ENCODE data around the gene SZT2.
"Not testable (repeated sequence)": the region's sequence is repeated elsewhere in the genome, so short reads cannot be mapped to it uniquely, and the experiment has no call there.

SZT2 gene

DNA sequence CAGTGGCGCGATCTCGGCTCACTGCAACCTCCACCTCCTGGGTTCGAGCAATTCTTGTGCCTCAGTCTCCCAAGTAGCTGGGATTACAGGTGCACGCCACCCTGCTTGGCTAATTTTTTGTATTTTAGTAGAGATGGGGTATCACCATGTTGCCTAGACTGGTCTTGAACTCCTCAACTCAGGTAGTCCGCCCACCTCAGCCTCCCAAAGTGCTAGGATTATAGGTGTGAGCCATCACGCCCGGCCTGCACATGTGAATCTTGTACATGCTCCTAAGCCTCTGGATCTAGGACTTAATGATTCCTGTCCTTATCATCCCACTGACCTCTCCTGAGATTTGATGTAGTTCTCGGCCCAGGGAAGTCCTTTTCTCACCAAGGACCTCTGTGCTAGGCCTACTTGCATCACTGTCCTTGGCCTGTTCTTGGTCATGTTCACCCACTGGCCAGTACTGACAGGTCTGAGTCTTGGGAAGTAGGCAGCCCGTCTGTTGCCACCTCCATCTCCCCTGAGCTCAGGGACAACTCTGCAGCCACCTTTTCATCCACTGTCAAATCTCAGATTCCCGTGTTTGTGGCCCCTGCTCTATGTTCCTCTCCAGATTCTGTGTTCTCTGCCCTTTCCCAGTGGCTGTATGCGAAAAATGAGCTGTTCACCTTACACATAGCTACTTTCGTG, 54.6 kb downstream of the SZT2 start:
- no peak for DNase-seq

DNA sequence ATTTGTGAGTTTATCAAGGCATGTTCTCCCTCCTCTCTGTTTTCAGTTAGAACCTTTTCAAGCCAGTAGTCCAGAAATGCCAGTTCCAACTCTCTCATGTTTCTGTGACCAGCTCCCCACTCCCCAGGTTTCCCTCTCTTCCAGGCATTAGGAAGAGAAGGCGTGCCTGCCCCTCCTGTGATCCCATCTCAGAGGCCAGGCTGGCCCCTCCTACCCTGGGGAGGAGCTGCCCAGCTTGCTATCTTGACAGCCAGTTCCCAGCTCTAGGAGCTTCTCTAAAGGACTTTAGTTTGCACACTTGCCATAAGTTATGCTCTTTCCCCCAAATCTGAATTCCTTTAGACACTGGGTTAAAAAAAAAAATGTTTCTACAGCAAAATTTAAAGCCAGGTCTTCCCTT, 55.1 kb downstream of the SZT2 start:
- no peak for DNase-seq

DNA sequence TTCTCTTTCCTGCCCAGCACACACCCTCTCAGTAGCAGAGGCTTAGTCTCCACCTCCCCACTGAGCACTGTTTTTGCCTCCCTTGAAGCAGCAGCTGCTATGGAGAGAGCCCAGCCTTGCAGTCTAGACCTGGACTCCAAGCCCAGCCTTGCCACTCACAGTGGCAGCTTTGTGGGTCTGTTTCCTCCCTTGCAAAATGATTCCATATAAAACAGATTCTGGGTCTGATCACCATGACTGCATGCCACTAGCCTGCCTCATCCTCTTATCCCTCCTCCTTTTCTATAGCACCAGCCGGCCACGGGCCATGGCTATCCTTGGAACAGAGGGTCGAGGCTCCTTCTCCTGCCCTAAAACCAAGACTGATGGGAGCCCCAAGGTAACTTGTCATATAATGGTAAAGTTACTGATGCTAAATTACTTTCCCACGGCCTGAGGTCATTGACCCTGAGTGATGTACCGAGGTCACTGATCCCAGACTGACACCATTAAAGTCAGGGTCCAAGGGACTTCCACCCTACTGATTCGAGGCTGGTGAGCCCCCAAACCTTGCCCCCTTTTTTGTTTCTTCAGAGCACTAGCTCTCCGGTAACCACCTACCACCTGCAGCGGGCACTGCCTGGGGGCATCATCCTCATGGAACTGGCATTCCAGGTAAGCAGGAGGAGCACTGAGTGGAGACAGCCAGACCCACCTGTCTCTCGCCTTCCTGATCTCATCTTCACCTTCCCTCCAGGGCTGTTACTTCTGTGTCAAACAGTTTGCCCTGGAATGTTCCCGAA, 56.1 kb downstream of the SZT2 start:
- DNase-seq = no peak

DNA sequence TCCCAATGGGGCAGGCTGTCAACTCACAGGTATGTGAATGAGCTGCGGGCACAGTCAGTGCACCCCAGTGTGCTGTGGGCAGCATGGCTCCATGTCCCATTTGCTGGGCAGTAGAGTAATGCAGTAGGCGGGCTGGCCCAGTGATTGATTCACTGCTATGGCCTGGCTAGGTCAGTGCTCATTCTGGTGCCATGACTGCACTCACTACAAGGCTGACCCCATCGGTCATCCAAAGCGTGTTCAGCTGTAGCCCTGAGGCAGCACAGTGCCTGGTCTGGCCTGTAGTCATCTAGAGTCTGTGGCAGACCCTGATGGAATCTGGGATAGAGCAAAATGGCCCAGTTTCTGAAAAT, 56.7 kb downstream of the SZT2 start:
- DNase-seq = no peak

DNA sequence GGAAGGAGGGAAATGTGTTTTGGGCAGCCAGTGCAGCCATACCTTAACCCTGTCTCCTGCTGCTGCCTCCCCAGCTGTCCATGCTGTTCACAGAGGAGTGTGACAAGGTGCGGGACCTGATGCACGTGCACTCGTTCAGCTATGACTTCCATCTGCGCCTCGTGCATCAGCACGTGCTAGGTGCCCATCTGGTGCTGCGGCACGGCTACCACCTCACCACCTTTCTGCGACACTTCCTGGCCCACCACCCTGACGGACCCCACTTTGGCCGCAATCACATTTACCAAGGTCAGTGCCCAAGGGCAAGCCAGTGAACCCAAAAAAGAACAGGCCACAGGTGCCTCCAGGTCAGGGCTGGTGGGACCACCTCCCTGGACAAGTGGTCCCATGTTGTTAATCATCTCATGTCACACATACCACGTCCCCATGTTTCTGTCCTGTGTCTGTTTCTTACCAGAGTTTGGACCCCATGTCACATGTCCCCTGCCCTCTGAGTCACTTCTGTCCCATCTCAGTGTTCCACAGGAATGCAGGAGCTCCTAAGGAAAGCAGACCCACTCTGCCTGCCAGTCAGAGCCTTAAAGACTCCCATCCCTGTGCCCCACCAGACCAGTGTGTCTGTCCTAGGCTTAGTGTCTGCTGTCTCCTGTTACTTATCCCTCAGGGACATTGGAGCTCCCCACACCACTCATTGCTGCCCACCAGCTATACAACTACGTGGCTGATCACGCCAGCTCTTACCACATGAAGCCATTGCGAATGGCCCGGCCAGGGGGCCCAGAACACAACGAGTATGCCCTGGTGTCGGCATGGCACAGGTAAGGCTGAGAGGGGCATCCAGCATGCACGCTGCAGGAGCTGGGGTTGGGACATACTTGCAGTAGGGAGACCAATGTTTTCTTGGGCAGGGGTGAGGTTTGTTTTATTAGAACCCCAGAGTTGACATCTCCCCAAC, 57.5 kb downstream of the SZT2 start:
- no peak for DNase-seq

DNA sequence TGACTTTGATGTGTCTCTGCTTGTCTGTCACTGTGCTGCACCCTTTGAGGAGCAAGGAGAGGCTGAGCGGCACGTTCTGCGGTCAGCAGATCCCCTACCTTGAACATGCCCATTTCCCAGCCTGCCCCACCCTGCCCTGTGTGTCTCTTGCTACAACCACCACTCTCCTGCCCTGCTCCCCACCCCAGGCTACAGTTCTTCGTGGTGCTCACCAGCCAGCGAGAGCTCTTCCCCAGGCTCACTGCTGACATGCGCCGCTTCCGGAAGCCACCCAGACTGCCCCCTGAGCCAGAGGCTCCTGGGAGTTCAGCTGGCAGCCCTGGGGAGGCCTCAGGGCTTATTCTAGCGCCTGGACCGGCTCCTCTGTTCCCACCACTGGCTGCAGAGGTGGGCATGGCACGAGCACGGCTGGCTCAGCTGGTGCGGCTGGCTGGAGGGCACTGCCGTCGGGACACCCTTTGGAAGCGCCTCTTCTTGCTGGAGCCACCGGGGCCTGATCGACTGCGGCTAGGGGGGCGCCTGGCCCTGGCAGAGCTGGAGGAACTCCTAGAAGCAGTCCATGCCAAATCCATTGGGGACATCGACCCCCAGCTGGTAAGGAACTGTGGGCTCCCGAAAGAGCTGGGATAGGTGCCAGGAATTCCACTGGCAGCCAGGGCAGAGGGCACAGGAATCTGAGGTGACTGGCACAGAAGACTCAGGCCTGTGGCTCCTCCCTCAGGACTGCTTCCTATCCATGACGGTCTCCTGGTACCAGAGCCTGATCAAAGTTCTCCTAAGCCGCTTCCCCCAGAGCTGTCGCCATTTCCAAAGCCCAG, 58.4 kb downstream of the SZT2 start:
- DNase-seq = no peak

DNA sequence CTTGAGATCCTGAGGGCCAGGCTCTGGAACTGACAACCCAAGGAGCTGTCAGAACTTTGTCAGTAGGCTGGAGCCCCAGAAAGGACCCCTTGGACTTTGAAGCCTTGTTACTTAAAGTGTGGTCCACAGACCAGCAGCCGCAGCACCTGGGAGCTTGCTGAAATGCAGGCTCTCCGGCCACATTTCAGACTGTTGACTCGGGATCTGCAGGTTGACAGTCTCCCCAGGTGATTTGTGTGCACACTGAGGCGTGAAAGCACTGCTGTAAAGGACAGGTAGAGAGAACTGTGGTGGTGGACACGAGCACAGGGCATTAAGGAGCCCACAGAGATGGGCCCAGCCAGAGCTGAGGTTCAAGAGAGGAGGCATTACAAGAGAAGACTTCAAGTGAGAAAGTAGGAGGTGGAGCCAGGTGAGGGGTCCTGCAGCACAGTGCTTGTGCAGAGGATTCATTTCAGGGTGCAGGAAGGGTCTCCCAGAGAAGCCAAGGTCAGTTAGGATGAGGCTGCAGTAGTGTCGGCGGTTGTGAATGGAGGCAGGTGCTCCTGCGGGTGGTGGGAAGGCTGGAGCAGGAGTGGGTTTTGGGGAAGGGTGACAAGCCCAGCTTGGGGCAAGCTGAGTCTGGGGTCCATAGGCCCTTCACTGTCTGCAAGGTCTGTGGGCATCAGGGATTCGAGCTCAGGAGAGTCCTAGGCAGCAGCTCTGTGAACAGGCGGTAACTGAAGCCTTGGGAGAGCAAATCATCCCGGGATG, 59.4 kb downstream of the SZT2 start:
- DNase-seq = no peak

DNA sequence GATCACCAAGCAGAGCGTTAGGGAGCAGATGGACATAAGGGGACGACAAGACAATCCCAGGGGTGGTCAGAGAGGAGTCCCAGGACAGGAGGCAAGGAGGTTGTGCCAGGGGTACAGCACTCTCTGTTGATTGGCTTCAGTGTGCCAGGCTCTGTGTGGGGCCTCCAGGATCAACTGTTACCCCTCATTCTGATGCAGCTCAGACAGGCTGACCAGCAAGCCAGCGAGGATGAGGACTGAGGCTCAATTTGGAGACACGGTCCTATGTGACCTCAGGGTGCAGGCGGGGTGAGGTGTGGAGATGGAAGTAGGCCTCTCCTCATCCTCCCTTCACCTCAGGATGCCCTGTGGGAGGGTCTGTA, 60.0 kb downstream of the SZT2 start:
- no peak for DNase-seq

DNA sequence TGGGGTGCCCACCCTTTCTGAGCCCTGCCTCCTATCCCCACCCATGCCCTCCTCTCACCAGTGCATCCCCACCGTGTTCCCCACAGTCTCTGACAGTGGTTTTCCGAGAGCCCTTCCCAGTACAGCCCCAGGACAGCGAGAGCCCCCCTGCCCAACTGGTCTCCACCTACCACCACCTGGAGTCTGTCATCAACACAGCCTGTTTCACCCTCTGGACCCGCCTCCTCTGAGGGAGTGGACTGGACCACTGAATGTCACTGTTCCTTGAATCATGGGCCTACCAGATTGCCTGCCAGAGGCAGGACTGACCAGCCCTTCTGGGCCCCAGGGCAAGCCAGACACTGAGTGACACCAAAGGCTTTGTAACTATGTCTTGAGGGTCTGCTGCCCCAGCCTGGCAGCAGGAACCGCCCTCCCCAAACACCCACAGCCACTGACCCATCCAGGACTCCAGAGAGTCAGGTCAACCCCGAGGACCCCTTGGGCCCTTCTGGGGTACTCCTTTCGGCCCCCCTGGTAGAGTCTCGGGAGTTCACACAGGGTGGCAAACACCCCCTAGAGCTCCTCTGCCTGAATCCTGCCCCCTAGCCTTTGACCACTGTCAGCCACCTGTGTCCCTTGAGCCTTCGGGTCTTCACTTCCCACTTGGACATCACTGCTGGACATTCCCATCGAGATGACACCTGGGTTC, 60.7 kb downstream of the SZT2 start:
- DNase-seq = no peak

DNA sequence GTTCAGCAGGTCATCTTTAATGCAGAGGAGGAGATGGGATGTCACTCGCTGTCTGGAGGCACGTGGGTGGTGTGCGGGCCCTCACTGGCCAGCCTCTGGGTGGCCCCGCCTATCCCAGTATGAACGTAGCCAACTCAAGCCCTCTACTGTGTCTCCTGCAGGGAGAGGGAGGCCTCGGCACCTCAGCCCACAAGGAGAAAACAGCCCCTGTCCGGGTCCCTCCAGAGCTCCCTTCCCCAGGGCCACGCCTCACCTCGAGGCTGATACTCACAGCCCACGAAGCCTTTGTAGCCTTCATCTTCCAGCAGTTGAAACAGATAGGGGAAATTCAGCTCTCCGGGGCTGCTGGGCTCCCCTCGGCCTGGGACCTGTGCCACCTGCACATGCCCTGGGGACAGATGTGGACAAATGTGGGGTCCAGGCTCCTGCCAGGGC, 61.5 kb downstream of the SZT2 start:
- no peak for DNase-seq

DNA sequence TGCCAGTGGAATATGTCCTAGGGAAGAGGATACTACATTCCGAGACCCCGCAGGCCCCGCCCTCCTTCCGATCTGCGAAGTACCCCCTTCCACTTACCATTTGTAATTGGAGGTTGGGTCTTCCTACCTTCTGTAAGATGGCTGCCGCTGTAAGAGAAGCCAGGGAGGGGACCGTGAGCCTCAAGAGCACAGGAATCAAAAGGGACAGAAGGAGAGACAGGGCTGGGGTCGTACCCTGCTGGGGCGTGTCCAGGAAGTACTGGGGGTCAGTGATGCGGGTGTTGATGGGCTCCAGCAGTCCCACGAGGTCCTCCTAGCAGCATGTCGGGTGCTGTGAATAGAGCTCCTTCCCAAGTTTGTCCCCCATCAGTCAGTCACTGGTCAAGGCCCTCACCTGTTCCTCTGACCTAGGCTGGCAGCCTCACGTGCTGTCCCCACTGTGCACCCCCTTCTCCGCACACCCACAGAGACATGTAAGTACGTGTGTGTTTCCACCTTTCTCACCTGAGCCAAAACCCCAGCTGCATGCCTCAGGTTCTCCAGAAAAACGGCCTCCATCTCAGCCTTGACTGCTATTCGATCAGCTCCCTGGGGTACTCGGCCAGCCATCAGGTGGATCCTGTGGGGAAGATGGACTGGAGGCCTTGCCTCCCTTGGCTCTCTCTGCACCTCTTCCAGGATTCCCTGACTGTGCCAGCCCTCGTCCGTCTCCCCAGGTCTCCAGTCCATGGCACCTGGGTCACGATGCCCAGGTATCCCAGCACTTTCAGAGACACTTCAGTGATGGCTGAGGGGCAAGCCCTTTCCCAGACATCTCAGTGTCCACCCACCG, 62.2 kb downstream of the SZT2 start:
- no peak for DNase-seq

DNA sequence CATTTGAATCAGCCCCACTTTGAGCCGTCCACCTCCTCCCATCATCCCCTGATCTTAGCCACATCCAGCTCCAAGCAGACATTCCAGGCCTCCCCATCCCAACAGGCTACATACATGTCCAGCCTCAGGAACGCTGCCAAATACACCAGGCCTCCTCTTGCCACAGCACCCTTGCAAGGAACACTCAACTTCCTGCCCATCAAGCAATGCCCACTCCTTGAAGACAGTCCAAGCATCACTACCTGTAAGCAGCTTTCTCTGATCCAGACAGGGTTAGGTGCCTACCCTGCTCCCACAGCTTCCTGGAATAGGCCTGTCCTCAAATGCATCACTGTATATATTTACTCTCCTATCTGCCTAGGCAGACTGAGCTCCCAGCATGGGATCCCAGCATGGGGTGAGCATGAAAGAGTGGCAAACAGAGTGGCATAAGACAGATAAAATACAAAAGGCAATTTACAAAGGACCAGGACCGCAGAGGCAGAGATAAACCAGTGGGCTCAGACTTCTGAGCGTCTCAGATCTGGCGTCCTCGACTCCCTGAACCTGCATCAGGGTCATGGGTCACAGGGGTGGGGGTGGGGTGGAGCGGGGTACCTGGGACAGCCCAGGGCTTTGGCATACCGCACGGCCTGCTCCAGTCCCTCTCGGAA, 63.2 kb downstream of the SZT2 start:
- no peak for DNase-seq

DNA sequence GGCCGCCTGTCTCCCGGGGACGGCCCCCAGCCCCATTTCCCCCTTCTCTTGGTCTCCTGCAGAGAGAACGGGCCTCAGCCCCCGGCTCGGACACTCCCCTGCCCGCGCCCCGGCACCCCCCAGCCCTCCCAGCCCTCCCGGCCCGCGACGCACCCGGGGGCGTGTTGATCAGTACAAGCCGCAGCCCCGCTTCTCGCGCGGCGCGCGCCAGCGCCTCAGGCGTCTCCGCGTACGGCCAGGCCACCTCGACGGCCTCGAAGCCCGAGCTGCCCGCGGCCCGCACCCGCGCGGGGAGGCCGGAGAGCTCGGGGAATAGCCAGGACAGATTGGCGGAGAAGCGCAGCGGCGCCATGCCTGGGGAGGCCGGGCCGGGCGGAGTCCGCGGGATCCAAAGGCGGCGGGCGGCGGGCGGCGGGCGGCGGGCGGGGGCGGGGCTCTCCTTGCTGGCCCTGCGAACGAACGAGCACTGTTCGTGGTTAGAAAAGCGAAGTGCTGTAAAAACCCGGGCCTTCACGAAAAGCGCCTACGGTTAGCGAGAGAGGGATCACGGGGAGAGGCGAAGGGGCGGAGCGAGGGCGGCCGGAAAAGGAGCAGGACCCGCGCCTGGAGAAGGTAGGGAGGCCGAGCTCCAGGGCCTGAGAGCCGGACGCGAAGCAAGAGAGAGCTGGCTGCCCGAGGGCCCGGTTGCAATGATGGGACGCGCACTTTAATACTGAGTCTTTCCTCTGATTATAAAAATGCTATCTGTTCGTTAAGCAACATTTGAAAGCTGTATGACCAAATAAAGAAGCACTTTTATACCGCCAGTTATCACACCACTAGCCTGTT, 64.0 kb downstream of the SZT2 start, which contains the start of gene HYI:
Gene HYI, minus strand, starts transcription at position 490 of the 828 bp plus-strand sequence. Its CDS starts 138 bp downstream, at position 352.
- DNase-seq = peak; percentile 70

DNA sequence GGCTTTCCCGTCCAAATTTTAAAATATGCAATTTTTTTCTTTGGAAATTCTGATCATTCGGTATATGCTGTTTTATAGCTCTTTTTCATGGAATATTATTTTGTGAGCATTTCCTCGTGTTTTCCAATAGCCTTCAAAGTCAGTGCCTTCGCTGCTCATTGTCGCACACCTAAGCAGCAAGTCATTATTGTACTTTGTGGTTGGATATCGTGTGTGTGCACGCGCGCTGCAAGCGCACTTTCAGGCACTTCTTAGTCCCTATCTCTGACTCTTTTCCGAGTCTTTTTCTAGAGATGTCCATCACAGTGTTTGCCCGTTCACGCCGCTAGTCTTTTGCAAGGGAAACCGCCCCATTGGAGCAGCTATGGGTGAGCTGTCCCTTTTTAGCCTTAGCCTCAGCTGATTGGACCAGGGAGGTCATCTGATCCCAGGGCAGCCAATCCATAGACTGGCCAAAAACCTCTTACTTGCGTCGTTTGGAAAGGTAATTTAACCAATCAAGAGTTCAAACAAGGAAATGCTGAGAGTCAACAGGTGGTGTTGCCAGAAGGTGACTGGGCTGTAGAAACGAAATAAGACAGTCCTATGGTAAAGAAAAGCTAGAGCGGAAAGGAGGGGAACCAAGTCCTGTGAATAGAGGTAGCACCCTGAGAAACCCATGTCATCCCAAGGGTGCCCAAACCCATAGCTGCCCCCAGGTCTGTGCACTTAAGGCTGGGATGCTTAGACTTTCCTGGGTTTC, 64.7 kb downstream of the SZT2 start:
- DNase-seq = peak; percentile 50

DNA sequence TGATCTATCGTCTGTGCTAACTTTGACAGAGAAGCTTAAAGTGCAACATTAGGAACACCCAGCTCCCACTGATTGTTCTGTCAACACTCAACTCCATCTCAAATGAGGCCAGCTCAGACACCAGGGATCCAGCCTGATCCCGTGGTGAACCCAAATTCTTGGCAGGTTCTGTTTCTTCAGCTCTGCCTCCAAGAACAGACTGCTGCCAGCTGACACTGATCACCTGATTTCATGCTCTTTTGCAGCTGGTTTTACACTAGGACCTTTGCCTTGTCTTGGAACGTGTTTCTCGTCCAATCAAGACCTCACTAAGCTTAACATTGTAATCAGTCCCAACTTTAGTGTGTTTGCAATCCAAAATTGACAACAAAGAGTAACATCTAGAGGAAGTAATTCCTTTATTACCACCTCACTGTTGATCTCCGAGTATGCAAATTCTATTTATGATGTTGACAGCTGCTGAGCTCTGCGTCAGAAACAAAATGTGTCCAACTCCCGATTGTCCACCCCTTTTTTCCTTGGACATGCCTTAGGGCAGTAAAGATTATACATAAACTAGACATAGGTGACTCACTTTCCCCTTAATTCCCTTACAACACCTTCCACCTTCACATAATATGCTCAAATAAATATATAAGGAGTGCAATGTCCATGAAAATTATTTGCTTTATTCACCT, 65.7 kb downstream of the SZT2 start:
- no peak for DNase-seq

DNA sequence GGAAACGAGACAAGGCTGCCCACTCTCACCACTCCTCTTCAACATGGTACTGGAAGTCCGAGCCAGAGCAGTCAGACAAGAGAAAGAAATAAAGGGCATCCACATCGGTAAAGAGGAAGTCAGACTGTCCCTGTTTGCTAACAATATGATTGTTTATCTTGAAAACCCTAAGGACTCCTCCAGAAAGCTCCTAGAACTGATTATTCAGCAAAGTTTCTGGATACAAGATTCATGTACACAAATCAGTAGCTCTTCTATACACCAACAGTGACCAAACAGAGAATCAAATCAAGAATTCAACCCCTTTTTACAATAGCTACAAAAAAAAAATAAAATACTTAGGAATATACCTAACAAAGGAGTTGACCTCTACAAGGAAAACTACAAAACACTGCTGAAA, 68.7 kb downstream of the SZT2 start:
- DNase-seq = not testable (repeated sequence)

DNA sequence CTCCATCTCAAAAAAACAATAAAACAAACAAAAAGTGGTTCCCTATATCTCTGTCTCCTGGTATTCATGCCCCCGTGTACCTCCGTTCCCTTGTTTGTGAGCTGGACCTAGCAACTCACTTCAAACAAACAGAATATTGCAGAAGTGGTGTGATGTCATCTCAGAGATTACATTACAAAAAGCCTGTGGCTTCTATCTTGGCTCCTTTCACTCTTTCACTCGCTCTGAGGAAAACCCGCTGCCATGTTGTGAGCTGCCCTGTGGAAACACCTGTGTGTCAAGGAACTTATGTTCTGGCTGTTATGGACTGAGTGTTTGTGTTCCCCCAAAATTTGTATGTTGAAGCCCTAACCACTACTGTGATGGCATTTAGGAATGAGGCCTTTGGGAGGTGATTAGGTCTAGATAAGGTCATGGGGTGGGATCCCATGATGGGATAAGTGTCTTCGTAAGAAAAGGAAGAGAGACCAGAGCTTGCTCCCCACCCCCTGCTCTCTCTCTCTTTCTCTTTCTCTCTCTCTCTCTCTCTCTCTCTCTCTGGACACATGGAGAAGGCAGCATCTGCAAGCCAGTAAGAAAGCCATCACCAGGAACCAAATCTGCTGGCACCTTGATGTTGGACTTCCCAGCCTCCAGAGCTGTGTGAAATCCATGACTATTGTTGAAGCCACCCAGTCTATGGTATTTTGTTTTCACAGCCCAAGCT, 71.4 kb downstream of the SZT2 start:
- DNase-seq = no peak
